Neuronal stem cell (in vitro differentiated cells): ENCODE results near the gene WNT3.

ENCODE experiments used
- DNase-seq: peaks from one replicate; pipeline ENCODE4 v3.0.0-alpha.2; 2013; ENCODE audit warnings: low spot score
- H2AFZ ChIP-seq: one replicate; pipeline ENCODE4 v1.6.1; 2013; ENCODE audit warnings: mild to moderate bottlenecking, low read length, inconsistent platforms
- H2AK5ac ChIP-seq: 2 replicates; pipeline ENCODE4 v1.6.1; 2013; ENCODE audit warnings: low read depth, mild to moderate bottlenecking, inconsistent platforms, low read length, moderate library complexity, mixed read lengths
- H2BK120ac ChIP-seq: 2 replicates; pipeline ENCODE4 v1.6.1; 2013; ENCODE audit warnings: low read depth, mild to moderate bottlenecking, inconsistent platforms, low read length, moderate library complexity, mixed read lengths
- H2BK12ac ChIP-seq: one replicate; pipeline ENCODE4 v1.6.1; 2013; ENCODE audit warnings: low read length, inconsistent platforms
- H2BK15ac ChIP-seq: 2 replicates; pipeline ENCODE4 v1.6.1; 2013; ENCODE audit warnings: mild to moderate bottlenecking, low read length, inconsistent platforms, mixed read lengths
- H2BK5ac ChIP-seq: one replicate; pipeline ENCODE4 v1.6.1; 2013; ENCODE audit warnings: inconsistent platforms, mild to moderate bottlenecking, low read length, moderate library complexity
- H3K14ac ChIP-seq: one replicate; pipeline ENCODE4 v1.6.1; 2013; ENCODE audit warnings: low read length, inconsistent platforms
- H3K18ac ChIP-seq: 2 replicates; pipeline ENCODE4 v1.6.1; 2013; ENCODE audit warnings: low read length, inconsistent platforms
- H3K23ac ChIP-seq: 2 replicates; pipeline ENCODE4 v1.6.1; 2013; ENCODE audit warnings: low read depth, mild to moderate bottlenecking, mixed read lengths, low read length, inconsistent platforms; ENCODE audit not compliant: poor library complexity
- H3K27ac ChIP-seq: replicated peaks from 3 replicates; pipeline ENCODE4 v1.5.1; 2013; ENCODE audit warnings: low read length, inconsistent platforms
- H3K27me3 ChIP-seq, 3 experiments: 2 replicates each; pipeline ENCODE4 v1.6.1; 2013; ENCODE audit warnings: low read length in 3 of 3, mild to moderate bottlenecking in 2 of 3, inconsistent platforms in 1 of 3, low read depth in 1 of 3, mixed read lengths in 1 of 3, moderate library complexity in 1 of 3; ENCODE audit not compliant: control insufficient read depth in 3 of 3, insufficient read depth in 3 of 3
- H3K36me3 ChIP-seq, 2 donors: replicated peaks in 1 of 2; 2 replicates each; pipeline ENCODE4 v1.6.1; 2013; ENCODE audit warnings: low read length in 2 of 2; ENCODE audit not compliant: control insufficient read depth in 2 of 2, insufficient read depth in 2 of 2
- H3K4ac ChIP-seq: 2 replicates; pipeline ENCODE4 v1.6.1; 2013; ENCODE audit warnings: inconsistent platforms, mild to moderate bottlenecking, low read length, moderate library complexity
- H3K4me1 ChIP-seq, 2 donors: 1 replicate in 1 of 2; 2 replicates in 1 of 2; pipeline ENCODE4 v1.6.1; 2013; ENCODE audit warnings: low read length in 2 of 2, low read depth in 1 of 2; ENCODE audit not compliant: control insufficient read depth in 2 of 2, insufficient read depth in 1 of 2
- H3K4me2 ChIP-seq: one replicate; pipeline ENCODE4 v1.6.1; 2013; ENCODE audit warnings: mild to moderate bottlenecking, low read length, inconsistent platforms; ENCODE audit not compliant: insufficient read depth, poor library complexity, severe bottlenecking
- H3K4me3 ChIP-seq, 2 donors: 2 replicates each; pipeline ENCODE4 v1.5.1; 2013; ENCODE audit warnings: low read length in 2 of 2, mild to moderate bottlenecking in 2 of 2, inconsistent platforms in 1 of 2, moderate library complexity in 1 of 2
- H3K79me1 ChIP-seq: one replicate; pipeline ENCODE4 v1.6.1; 2013; ENCODE audit warnings: low read depth, mild to moderate bottlenecking, inconsistent platforms, low read length, moderate library complexity
- H3K9ac ChIP-seq: one replicate; pipeline ENCODE4 v1.6.1; 2013; ENCODE audit warnings: mild to moderate bottlenecking, low read depth, low read length, inconsistent platforms; ENCODE audit not compliant: poor library complexity
- H3K9me3 ChIP-seq, 2 donors: replicated peaks in 1 of 2; 2 replicates each; pipeline versions ENCODE3 to v1.6.1; 2013; ENCODE audit warnings: low read length in 2 of 2, mild to moderate bottlenecking in 2 of 2, inconsistent platforms in 1 of 2, low read depth in 1 of 2, mixed read lengths in 1 of 2, moderate library complexity in 1 of 2; ENCODE audit not compliant: control insufficient read depth in 2 of 2, insufficient read depth in 1 of 2
- H4K8ac ChIP-seq: one replicate; pipeline ENCODE4 v1.6.1; 2013; ENCODE audit warnings: low read depth, mild to moderate bottlenecking, inconsistent platforms, low read length, moderate library complexity
- H4K91ac ChIP-seq: one replicate; pipeline ENCODE4 v1.6.1; 2013; ENCODE audit warnings: low read length, low read depth, mild to moderate bottlenecking, inconsistent platforms; ENCODE audit not compliant: poor library complexity
- WGBS, 2 donors: extraction: QIAGEN DNeasy Blood & Tissue Kit; methylation state at CpG; one replicate each; pipeline ENCODE4 v1.1.7; 2013; ENCODE audit warnings: missing lambda C conversion rate in 2 of 2, mixed read lengths in 1 of 2; ENCODE audit not compliant: insufficient read length in 2 of 2, insufficient replicate concordance in 1 of 2; ENCODE audit errors: extremely low coverage in 2 of 2; 5-methylcytosine and 5-hydroxymethylcytosine counted together

WNT3 gene

GRCh38 chr17:46832331-46832821 lies 13.9 kb upstream of the WNT3 start:
- Histone ChIP-seq H3K9me3 (no peaks in the 10 kb centered on the region), H3K4me1 (peaks cover 16 to 38% of the 10 kb centered on the region in 2 donors), H3K4me2 (peak overlapping the region; percentile 54), H2BK5ac (peak overlapping the region; percentile 40), H2AFZ (peak overlapping the region; percentile 69), H2BK15ac (no peak overlapping the region), H4K8ac (no peak overlapping the region), H3K23ac (no peak overlapping the region), H2BK12ac (no peak overlapping the region), H3K4me3 (peak overlapping the region in 1 of 2 donors; percentile 38), H3K9ac (peak overlapping the region; percentile 79), H2AK5ac (peak overlapping the region; percentile 23), H3K27me3 (peaks cover 0 to 63% (median 7%) of the 10 kb centered on the region in 3 experiments), H3K14ac (no peak overlapping the region), H2BK120ac (no peak overlapping the region), H3K18ac (peak overlapping the region; percentile 88), H4K91ac (no peak overlapping the region), H3K36me3 (no peaks in the 10 kb centered on the region), H3K27ac (no peak overlapping the region), H3K4ac (no peak overlapping the region), H3K79me1 (no peaks in the 10 kb centered on the region)
- DNase-seq, result peak; percentile 71
- no CpG with 5 or more reads among the region's 11 CpGs for WGBS, 2 donors

- no peak overlapping the region for H2BK120ac ChIP-seq
- H3K23ac ChIP-seq, result no peak overlapping the region
- H3K4me3 ChIP-seq, result peak overlapping the region in 1 of 2 donors; percentile 8
- H2BK5ac ChIP-seq, result no peak overlapping the region
- H4K91ac ChIP-seq, result no peak overlapping the region
- no peak overlapping the region for H3K9ac ChIP-seq
- H3K27me3 ChIP-seq, result peaks cover 0 to 68% (median 8%) of the 10 kb centered on the region in 3 experiments
- no CpG with 5 or more reads among the region's 14 CpGs for WGBS, 2 donors
- no peaks in the 10 kb centered on the region for H3K9me3 ChIP-seq
- H2AFZ ChIP-seq, result peak overlapping the region; percentile 39
- H3K4ac ChIP-seq, result no peak overlapping the region
- no peak for DNase-seq
- no peaks in the 10 kb centered on the region for H3K79me1 ChIP-seq
- no peak overlapping the region for H2BK15ac ChIP-seq
- H3K4me2 ChIP-seq, result peak overlapping the region; percentile 41
- H2AK5ac ChIP-seq, result peak overlapping the region; percentile 16
- no peaks in the 10 kb centered on the region for H3K36me3 ChIP-seq
- H3K18ac ChIP-seq, result peak overlapping the region; percentile 62
- no peak overlapping the region for H3K14ac ChIP-seq
- H4K8ac ChIP-seq, result no peak overlapping the region
- no peak overlapping the region for H3K27ac ChIP-seq
- H2BK12ac ChIP-seq, result no peak overlapping the region
- peaks cover 16 to 38% of the 10 kb centered on the region in 2 donors for H3K4me1 ChIP-seq
These were observed 13.3 kb upstream of the WNT3 start for GRCh38 chr17:46831573-46832330.

GRCh38 chr17:46827274-46827673 lies 8.8 kb upstream of the WNT3 start:
- Histone ChIP-seq H3K23ac (no peak overlapping the region), H2AFZ (no peak overlapping the region), H3K9me3 (peaks cover 0 to 3% of the 10 kb centered on the region in 2 donors), H2AK5ac (no peak overlapping the region), H3K36me3 (no peaks in the 10 kb centered on the region), H4K8ac (no peak overlapping the region), H3K27ac (no peak overlapping the region), H3K14ac (no peak overlapping the region), H3K27me3 (peaks cover 0 to 67% (median 9%) of the 10 kb centered on the region in 3 experiments), H2BK12ac (no peak overlapping the region), H2BK120ac (no peak overlapping the region), H3K9ac (no peak overlapping the region), H3K4me2 (no peak overlapping the region), H4K91ac (no peak overlapping the region), H3K79me1 (no peaks in the 10 kb centered on the region), H3K4ac (no peak overlapping the region), H3K18ac (no peak overlapping the region), H2BK5ac (no peak overlapping the region), H3K4me3 (no peak overlapping the region), H2BK15ac (no peak overlapping the region), H3K4me1 (peaks cover 5 to 15% of the 10 kb centered on the region in 2 donors)
- no CpG with 5 or more reads among the region's 2 CpGs for WGBS, 2 donors
- no peak for DNase-seq

GRCh38 chr17:46826116-46826515 lies 7.6 kb upstream of the WNT3 start:
- Histone ChIP-seq H3K79me1 (no peaks in the 10 kb centered on the region), H3K27me3 (peaks cover 0 to 70% (median 20%) of the 10 kb centered on the region in 3 experiments), H3K14ac (no peak overlapping the region), H3K18ac (no peak overlapping the region), H3K9ac (no peak overlapping the region), H3K4me3 (no peak overlapping the region), H3K4me2 (no peak overlapping the region), H2BK120ac (no peak overlapping the region), H2BK12ac (no peak overlapping the region), H2AFZ (no peak overlapping the region), H3K4ac (no peak overlapping the region), H2BK15ac (no peak overlapping the region), H3K23ac (no peak overlapping the region), H3K27ac (no peak overlapping the region), H2AK5ac (no peak overlapping the region), H3K9me3 (peaks cover 0 to 10% of the 10 kb centered on the region in 2 donors), H4K91ac (no peak overlapping the region), H4K8ac (no peak overlapping the region), H3K36me3 (no peaks in the 10 kb centered on the region), H2BK5ac (no peak overlapping the region), H3K4me1 (peaks cover 5 to 12% of the 10 kb centered on the region in 2 donors)
- DNase-seq, result no peak
- no CpG with 5 or more reads among the region's 1 CpG for WGBS, 2 donors
